ENCODE measurements around the gene KCNJ10.

KCNJ10 gene

GRCh38 chr1:159955456-159955855 is 114.5 kb downstream of the KCNJ10 start:
- no peak for DNase-seq

- no peak for DNase-seq
These were observed 116.1 kb downstream of the KCNJ10 start, which contains the start of gene SLAMF9 for GRCh38 chr1:159953536-159954515. TSS of gene SLAMF9 (minus strand) at chr1:159954237. CDS start at chr1:159954137, 100 bp downstream.

GRCh38 chr1:159952932-159953331 is 117.0 kb downstream of the KCNJ10 start:
- DNase-seq: no peak

- DNase-seq: no peak
These were observed 118.4 kb downstream of the KCNJ10 start for GRCh38 chr1:159951551-159951950.

- no peak for DNase-seq
These were observed 118.9 kb downstream of the KCNJ10 start for GRCh38 chr1:159951016-159951415.

DNA sequence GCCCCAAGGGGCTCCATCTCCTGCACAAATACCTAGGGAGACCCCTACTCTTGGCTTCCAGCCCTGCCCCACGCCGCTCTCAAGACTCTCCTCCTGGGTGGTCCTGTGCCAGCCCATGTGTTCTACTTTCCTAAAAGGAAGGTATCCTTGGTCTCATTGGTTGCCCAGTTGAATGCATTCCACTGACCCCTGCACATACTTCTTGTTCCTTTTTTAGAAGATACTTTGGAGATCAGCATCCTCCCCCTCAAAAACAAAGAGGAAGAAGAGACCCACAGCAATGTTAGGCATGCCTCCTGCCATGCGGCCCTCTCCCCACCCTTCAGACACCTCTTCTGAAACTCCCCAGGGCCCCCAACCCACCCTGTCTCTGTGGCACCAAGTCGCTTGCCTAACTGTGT is 120.0 kb downstream of the KCNJ10 start:
- DNase-seq: no peak

DNA sequence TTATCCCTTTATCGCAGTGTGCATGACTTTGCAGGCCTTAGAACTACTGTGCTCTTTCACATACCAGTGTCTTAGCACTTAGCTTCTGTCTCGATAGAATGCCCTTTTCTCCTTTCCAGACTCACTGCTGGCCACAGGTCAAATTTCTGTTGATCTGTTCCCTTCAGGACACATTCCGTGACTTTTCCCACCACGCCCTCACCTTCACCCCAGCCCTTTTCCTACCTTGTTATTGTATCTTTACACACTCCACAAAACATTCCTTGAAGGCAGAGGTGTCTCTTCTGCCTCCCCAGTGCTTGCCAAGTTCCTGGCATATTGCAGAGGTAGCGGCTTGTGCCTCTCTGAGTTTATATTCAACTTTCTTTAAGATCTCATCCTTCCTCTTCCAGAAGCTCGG is 120.8 kb downstream of the KCNJ10 start:
- DNase-seq: no peak

Data from activated CD4-positive, alpha-beta T cell treated with anti-CD3 and anti-CD28 coated beads, Interleukin-2, amount 50 U/mL, for 16 hours (primary cell).